NOMO-1 treated with dmso at 0.1 percent for 144 hours (cell line): ENCODE measurements around the gene FAM110D.

ENCODE experiments used
- DNase-seq: peaks from one replicate; lab custom pipeline; 2025; ENCODE audit not compliant: unreplicated experiment; lab: John Stamatoyannopoulos, UW

Gene FAM110D

DNA sequence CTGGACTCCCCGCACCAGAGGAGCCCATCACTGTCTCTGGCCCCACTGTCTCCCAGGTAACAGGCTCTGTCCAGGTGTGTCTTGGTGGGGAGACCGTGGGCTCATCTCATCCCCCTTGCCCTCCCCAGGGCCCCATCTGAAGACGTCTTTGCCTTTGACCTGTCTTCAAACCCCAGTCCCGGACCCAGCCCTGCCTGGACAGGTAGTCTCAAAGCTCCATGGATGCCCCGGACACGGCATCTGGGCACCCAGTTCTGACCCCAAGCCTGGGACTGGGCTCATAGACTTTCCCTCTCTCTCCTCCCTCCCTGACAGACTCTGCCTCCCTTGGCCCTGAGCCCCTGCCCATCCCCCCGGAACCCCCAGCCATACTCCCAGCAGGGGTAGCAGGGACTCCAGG is 25.2 kb downstream of the FAM110D start:
- no peak for DNase-seq

GRCh38 chr1:26184883-26185282 is 26.0 kb downstream of the FAM110D start:
- no peak for DNase-seq

GRCh38 chr1:26187882-26188281 is 29.0 kb downstream of the FAM110D start:
- DNase-seq: no peak

GRCh38 chr1:26188477-26188876 is 29.6 kb downstream of the FAM110D start:
- no peak for DNase-seq

- no peak for DNase-seq
Observed at GRCh38 chr1:26189331-26189730, 30.5 kb downstream of the FAM110D start.

DNA sequence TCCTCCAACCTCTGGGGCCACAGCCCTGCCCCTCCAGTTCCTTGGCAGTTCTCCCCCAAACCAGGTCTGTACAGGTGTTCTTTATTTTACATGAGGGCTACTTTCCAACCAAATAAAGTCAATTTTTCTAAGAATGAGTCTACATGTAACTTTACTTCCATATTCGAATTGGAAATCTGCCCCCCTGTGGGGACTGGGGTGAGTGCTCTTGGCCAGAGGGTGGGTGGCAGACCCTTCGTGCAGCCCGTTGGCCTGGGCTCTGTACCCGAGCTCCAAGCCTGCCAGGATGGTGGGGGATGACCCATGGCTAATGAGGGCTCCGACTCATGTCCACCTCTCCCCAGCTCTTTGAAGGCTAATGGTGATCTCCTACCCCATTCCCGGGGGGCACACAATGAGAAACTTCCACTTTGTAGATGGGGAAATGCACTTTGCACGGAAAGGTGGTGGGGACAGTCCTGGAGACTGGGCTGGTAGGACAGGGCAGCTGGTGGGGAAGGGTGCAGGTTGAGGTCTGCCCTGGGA is 30.9 kb downstream of the FAM110D start:
- no peak for DNase-seq

- DNase-seq: no peak
Observed at GRCh38 chr1:26190373-26190987, 31.6 kb downstream of the FAM110D start, which contains the start of gene CATSPER4. Gene CATSPER4, plus strand, starts transcription at chr1:26190602. Its CDS starts 26 bp downstream, at chr1:26190628.

DNA sequence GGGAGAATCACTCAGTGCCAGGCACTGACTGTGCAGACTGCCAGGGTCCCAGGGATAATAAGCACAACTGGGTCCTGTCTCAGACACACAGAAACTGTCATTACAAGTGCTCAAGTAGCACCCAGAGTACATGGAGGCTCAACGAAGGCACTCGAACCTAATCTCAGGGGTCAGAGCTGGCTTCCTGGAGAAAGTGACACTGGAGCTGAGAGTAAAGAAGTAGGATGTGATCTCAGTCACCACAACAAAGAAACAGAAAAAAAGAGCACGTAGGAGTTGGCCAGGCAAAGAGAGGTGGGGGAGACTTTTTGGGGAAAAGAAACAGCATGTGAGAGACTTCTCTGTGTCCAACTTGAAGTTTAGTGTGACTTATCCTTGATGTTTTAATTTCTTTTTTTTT is 32.9 kb downstream of the FAM110D start:
- DNase-seq: no peak

DNA sequence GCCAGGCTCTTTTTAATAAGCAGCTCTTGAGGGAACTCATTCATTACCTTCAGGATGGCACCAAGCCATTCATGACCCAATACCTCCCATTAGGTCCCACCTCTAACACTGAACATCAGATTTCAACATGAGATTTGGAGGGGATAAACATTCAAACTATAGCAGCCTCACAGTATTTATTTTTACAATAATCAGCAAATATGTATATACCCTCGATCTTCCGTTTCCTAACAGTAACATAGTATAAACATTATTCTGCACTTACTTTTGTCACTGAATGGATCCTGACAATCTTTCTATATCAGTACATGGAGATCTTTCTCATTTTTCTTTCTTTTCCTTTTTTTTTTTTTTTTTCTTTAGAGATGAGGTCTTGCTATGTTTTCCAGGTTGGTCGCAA is 36.9 kb downstream of the FAM110D start:
- no peak for DNase-seq

DNA sequence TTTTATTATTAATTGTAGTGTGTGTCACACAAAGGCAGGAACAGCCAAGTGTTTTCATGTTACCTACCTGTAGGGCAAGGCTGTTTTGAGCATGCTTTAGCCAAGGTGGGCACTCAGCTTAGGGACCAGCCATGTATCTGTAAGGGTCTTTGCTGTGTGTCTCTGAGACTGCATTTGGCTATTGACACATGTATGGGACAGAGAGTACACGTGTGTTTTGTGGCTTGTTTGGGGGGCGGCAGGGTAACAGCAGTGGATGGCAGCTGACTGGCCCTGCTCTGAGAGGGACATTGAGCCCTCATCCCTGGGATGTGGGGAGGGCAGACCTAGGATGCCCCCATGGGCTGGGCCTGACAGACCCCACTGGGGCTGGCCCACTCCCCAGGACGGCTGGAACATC is 38.4 kb downstream of the FAM110D start:
- DNase-seq: no peak

DNA sequence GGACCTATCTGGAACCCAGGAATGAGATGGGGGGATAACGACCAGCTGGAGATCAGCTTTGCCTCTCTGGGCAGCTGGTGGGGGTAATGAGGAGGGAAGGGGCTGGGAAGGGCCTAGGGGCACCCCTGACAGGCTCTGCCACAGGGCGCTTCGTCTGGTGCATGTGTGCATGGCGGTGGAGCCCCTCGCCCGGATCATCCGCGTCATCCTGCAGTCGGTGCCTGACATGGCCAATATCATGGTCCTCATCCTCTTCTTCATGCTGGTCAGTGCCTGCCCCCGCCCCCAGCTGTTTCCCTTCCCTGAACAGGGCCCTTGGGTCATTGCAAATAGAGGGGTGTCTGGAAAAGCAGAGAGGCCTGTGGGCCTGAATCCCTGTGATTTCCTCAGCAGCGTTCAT is 38.9 kb downstream of the FAM110D start:
- no peak for DNase-seq

- no peak for DNase-seq
Observed at GRCh38 chr1:26200413-26200812, 41.5 kb downstream of the FAM110D start.

GRCh38 chr1:26203642-26204318 is 44.9 kb downstream of the FAM110D start:
- DNase-seq: no peak

DNA sequence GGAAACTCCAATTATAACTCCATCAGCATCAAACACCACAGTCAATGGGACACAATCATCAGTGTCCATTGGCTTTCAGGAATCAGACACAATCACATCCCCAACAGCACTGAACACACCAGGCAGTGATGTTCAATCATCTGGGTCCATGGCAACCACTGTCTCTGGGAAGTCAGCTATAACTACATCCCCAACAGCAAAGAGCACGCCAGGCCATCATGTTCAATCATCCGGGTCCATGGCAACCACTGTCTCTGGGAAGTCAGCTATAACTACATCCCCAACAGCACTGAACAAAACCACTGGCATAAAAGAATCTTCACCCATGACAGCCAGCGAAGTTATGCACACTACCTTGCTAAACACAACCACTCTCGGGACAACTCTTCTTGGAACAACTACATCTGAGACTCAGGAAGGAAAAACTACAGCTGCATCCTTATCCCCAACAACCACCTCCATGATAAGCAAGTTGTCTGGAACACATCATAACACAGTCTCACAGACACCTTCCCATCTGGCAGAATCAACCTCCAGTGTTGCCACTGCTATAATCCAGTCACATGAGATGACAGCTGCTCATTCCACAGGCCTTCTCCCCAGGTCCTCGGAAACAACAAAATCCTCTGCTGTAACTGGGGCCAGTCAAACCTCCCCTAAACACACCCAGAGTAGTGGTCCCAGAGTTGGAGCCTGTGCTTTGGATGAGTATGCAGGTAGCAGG is 51.4 kb downstream of the FAM110D start:
- DNase-seq: no peak

DNA sequence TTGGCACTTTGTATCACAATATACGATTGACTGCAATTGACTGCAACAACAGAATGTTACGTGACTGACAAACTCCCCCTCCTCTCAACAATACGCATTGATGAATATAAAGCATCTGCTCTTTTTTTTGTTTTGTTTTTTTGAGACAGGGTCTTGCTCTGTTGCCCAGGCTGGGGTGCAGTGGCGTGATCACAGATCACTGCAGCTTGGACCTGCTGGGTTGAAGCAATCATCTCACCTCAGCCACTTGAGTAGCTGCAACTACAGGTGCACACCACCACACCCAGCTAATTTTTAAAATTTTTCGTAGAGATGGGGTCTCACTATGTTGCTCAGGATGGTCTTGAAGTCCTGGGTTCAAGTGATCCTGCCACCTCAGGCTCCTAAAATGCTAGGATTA is 53.8 kb downstream of the FAM110D start:
- DNase-seq: no peak

DNA sequence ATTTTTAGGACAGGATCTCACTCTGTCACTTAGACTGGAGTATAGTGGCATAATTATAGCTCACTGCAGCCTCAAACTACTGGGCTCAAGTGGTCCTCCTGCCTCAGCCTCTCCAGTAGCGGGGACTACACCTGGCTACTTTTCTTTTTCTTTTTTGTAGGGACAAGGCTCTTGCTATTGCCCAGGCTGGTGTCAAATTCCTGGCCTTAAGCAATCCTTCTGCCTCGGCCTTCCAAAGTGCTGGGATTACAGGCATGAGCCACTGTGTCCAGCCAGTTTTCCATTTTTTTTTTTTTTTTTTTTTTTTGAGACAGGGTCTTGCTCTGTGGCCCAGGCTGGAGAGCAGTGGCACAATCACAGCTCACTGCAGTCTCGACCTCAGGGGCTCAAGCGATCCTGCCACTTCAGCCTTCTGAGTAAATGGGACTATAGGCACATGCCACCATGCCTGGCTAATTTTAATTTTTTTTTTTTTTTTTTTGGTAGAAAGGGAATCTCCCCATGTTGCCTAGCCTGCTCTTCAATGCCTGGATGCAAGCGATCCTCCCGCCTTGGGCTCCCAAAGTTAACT is 54.5 kb downstream of the FAM110D start:
- DNase-seq: no peak
